ENCODE results near the gene RBM33. TPM values are rescaled to one million over a fixed set of nuclear protein-coding genes. Genes with fewer than 3 reads are reported as not detected.

RBM33 gene
- total RNA-seq, 1 experiment from 2014 or later: 73.6 TPM

- ChIA-PET CTCF (no interaction called here), POLR2A (ENCODE audit: low non-redundant PET) (no interaction called here)
- H3K4me1 ChIP-seq (ENCODE audit: insufficient read depth, low read length, poor library complexity, severe bottlenecking): no peaks in the 10 kb centered on the region
- no peak overlapping the region for H3K4me3 ChIP-seq (ENCODE audit: low read depth, low read length, poor library complexity, severe bottlenecking)
- DNase-seq (ENCODE audit: low spot score): no peak
- H3K27ac ChIP-seq (ENCODE audit: low read depth, low read length, poor library complexity, severe bottlenecking): no peak overlapping the region
- TF ChIP-seq EZH2 (IDR thresholded peaks at IDR 0.05; ENCODE audit: borderline replicate concordance, low read depth, low read length, poor library complexity, severe bottlenecking): no peak
- TF ChIP-seq CTCF (conservative IDR thresholded peaks at IDR 0.05; ENCODE audit: low read depth, low read length): no peak
- no TSS peak for BruUV-seq (replicated peaks)
- no peaks in the 10 kb centered on the region for H3K27me3 ChIP-seq (replicated peaks; ENCODE audit: insufficient read depth, low read depth, low read length, poor library complexity)
- intact Hi-C loops (cut with micrococcal nuclease; ENCODE audit: unreplicated experiment): no loop called here
- H3K9me3 ChIP-seq (ENCODE audit: low read depth, low read length, poor library complexity, severe bottlenecking): no peaks in the 10 kb centered on the region
- H3K36me3 ChIP-seq (ENCODE audit: insufficient read depth, low read length, poor library complexity, severe bottlenecking): peaks cover under 1% of the 10 kb centered on the region
Observed at GRCh38 chr7:155780884-155781283, 136.4 kb downstream of the RBM33 start.

GRCh38 chr7:155781433-155781832 is 137.0 kb downstream of the RBM33 start:
- ChIA-PET CTCF (no interaction called here), POLR2A (ENCODE audit: low non-redundant PET) (no interaction called here)
- Histone ChIP-seq H3K36me3 (ENCODE audit: insufficient read depth, low read length, poor library complexity, severe bottlenecking) (no peaks in the 10 kb centered on the region), H3K4me1 (ENCODE audit: insufficient read depth, low read length, poor library complexity, severe bottlenecking) (no peaks in the 10 kb centered on the region), H3K9me3 (ENCODE audit: low read depth, low read length, poor library complexity, severe bottlenecking) (no peaks in the 10 kb centered on the region), H3K27ac (ENCODE audit: low read depth, low read length, poor library complexity, severe bottlenecking) (no peak overlapping the region), H3K4me3 (ENCODE audit: low read depth, low read length, poor library complexity, severe bottlenecking) (no peak overlapping the region), H3K27me3 (replicated peaks; ENCODE audit: insufficient read depth, low read depth, low read length, poor library complexity) (no peaks in the 10 kb centered on the region)
- no TSS peak for BruUV-seq (replicated peaks)
- no peak for DNase-seq (ENCODE audit: low spot score)
- intact Hi-C loops (cut with micrococcal nuclease; ENCODE audit: unreplicated experiment): no loop called here
- TF ChIP-seq EZH2 (IDR thresholded peaks at IDR 0.05; ENCODE audit: borderline replicate concordance, low read depth, low read length, poor library complexity, severe bottlenecking) (no peak), CTCF (conservative IDR thresholded peaks at IDR 0.05; ENCODE audit: low read depth, low read length) (no peak)

- ChIA-PET CTCF (no interaction called here), POLR2A (ENCODE audit: low non-redundant PET) (no interaction called here)
- no TSS peak for BruUV-seq (replicated peaks)
- TF ChIP-seq EZH2 (IDR thresholded peaks at IDR 0.05; ENCODE audit: borderline replicate concordance, low read depth, low read length, poor library complexity, severe bottlenecking) (no peak), CTCF (conservative IDR thresholded peaks at IDR 0.05; ENCODE audit: low read depth, low read length) (no peak)
- intact Hi-C loops (cut with micrococcal nuclease; ENCODE audit: unreplicated experiment): no loop called here
- H3K9me3 ChIP-seq (ENCODE audit: low read depth, low read length, poor library complexity, severe bottlenecking): no peaks in the 10 kb centered on the region
- H3K27me3 ChIP-seq (replicated peaks; ENCODE audit: insufficient read depth, low read depth, low read length, poor library complexity): no peaks in the 10 kb centered on the region
- no peaks in the 10 kb centered on the region for H3K4me1 ChIP-seq (ENCODE audit: insufficient read depth, low read length, poor library complexity, severe bottlenecking)
- H3K36me3 ChIP-seq (ENCODE audit: insufficient read depth, low read length, poor library complexity, severe bottlenecking): no peaks in the 10 kb centered on the region
- H3K4me3 ChIP-seq (ENCODE audit: low read depth, low read length, poor library complexity, severe bottlenecking): no peak overlapping the region
- no peak overlapping the region for H3K27ac ChIP-seq (ENCODE audit: low read depth, low read length, poor library complexity, severe bottlenecking)
- DNase-seq (ENCODE audit: low spot score): no peak
Observed at GRCh38 chr7:155782466-155782865, 138.0 kb downstream of the RBM33 start.
